Measurements from ENCODE around the gene PLOD3. TPM values are rescaled to one million over a fixed set of nuclear protein-coding genes. Genes with fewer than 3 reads are reported as not detected.

Gene PLOD3
- total RNA-seq, 1 experiment from 2014 or later, result 74.5 TPM

DNA sequence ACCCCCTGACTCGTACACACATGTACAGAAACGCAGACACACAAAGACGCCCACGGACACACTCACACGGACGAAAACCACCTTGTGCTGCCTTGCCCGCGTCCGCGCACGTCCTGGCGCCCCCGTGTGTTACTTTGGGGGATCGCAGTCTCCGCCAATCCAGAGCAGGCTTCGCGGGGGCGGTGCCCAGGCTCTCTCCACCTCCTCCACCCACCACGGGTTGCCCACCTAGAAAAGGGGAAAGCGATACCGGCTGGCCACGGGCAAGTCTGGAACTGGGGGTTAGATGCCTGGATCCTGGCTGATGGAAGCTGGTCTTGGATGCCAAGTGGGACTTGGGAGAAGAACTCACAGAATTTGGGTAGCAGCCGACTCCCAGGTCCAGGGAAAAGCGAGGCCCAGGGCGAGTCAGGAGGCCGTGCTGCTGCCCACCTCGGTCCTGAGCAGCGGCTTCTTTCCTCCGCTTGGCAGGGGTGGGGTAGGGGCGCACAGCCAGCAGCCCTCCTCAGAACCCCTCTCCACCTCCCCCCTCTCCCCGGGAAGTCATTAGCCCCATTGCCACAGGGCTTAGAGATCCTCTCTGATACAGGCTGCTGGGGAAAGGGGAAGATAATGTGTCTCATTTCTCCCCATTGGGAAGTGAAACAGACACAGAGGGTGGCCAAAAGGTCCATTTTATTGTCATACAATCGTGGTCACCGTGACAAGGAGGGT lies 47.4 kb downstream of the PLOD3 start:
- Histone ChIP-seq H3T11ph (ENCODE audit: low read length) (no peak overlapping the region), H4K20me1 (ENCODE audit: control insufficient read depth, insufficient read depth, insufficient read length) (no peaks in the 10 kb centered on the region), H2BK20ac (ENCODE audit: low read depth, low read length, poor library complexity, severe bottlenecking) (no peak overlapping the region), H3K56ac (ENCODE audit: insufficient read length, low read depth, low read length) (no peak overlapping the region), H4K8ac (replicated peaks; ENCODE audit: insufficient read length, low read depth, low read length) (no peak overlapping the region), H2AK5ac (ENCODE audit: insufficient read length, low read length) (no peak overlapping the region), H2AFZ (ENCODE audit: low read length) (no peak overlapping the region), H3K4ac (ENCODE audit: low read depth, low read length) (no peak overlapping the region), H2BK5ac (ENCODE audit: insufficient read length, low read length) (no peak overlapping the region), H3K23me2 (ENCODE audit: insufficient read length, low read depth, low read length, poor library complexity, severe bottlenecking) (peaks cover 55% of the 10 kb centered on the region), H2BK12ac (ENCODE audit: insufficient read length, low read depth, low read length) (no peak overlapping the region), H3K4me2 (ENCODE audit: insufficient read depth, insufficient read length, low read length) (peak overlapping the region; percentile 63), H3K18ac (ENCODE audit: insufficient read length, low read depth, low read length) (no peak overlapping the region), H3K27me3 (ENCODE audit: insufficient read depth, low read length) (peaks cover 50% of the 10 kb centered on the region), H3K4me1 (ENCODE audit: insufficient read depth, low read length) (peaks cover 13% of the 10 kb centered on the region; the same call in 1 of the 2 replicates), H3K23ac (ENCODE audit: insufficient read length, low read depth, low read length) (no peak overlapping the region), H2BK120ac (ENCODE audit: low read depth, low read length, poor library complexity, severe bottlenecking) (no peak overlapping the region), H3K9me3 (ENCODE audit: control insufficient read depth, low read depth, low read length) (no peaks in the 10 kb centered on the region), H3K9ac (ENCODE audit: extremely low read depth, insufficient read length, low read length) (no peak overlapping the region), H2BK15ac (ENCODE audit: low read depth, low read length) (no peak overlapping the region), H4K5ac (ENCODE audit: insufficient read length, low read depth, low read length) (no peak overlapping the region), H3K79me2 (ENCODE audit: insufficient read depth, low read length) (no peaks in the 10 kb centered on the region), H3K27ac (ENCODE audit: insufficient read length, low read depth, low read length) (no peak overlapping the region), H4K91ac (ENCODE audit: insufficient read length, low read depth, low read length) (no peak overlapping the region), H3K14ac (ENCODE audit: insufficient read depth, low read length) (no peak overlapping the region), H3K79me1 (ENCODE audit: insufficient read depth, low read depth, low read length, poor library complexity, severe bottlenecking) (no peaks in the 10 kb centered on the region)
- Mint-ChIP-seq H3K27me3 (ENCODE audit: low read depth) (peaks cover 96% of the 10 kb centered on the region), H3K4me1 (peaks cover 63 to 76% of the 10 kb centered on the region in 2 experiments), H3K36me3 (ENCODE audit: insufficient read depth in 1 of 3, low read depth in 3 of 3) (no peaks in the 10 kb centered on the region), H3K9me3 (no peaks in the 10 kb centered on the region; a peak in 2 of 5 replicates), H3K4me3 (peak overlapping the region; percentile 79 to 87), H3K27ac (no peak overlapping the region)
- peak; percentile 81 for DNase-seq
- no CpG with 5 or more reads among the region's 33 CpGs for WGBS (ENCODE audit: extremely low coverage, insufficient read length, low lambda C conversion rate)
- TF ChIP-seq, protein P1, sequence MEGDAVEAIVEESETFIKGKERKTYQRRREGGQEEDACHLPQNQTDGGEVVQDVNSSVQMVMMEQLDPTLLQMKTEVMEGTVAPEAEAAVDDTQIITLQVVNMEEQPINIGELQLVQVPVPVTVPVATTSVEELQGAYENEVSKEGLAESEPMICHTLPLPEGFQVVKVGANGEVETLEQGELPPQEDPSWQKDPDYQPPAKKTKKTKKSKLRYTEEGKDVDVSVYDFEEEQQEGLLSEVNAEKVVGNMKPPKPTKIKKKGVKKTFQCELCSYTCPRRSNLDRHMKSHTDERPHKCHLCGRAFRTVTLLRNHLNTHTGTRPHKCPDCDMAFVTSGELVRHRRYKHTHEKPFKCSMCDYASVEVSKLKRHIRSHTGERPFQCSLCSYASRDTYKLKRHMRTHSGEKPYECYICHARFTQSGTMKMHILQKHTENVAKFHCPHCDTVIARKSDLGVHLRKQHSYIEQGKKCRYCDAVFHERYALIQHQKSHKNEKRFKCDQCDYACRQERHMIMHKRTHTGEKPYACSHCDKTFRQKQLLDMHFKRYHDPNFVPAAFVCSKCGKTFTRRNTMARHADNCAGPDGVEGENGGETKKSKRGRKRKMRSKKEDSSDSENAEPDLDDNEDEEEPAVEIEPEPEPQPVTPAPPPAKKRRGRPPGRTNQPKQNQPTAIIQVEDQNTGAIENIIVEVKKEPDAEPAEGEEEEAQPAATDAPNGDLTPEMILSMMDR (conservative IDR thresholded peaks at IDR 0.05), result peak; percentile 90

Measured in H9 (cell line).